DMS 273 treated with DMSO at 0.1 percent for 48 hours (cell line): ENCODE results near the gene CRMP1.
"Not testable (repeated sequence)": the region's sequence is repeated elsewhere in the genome, so short reads cannot be mapped to it uniquely, and the experiment has no call there.

Experiments
- DNase-seq: peaks from one replicate; lab custom pipeline; 2025; lab: John Stamatoyannopoulos, UW

Gene CRMP1

DNA sequence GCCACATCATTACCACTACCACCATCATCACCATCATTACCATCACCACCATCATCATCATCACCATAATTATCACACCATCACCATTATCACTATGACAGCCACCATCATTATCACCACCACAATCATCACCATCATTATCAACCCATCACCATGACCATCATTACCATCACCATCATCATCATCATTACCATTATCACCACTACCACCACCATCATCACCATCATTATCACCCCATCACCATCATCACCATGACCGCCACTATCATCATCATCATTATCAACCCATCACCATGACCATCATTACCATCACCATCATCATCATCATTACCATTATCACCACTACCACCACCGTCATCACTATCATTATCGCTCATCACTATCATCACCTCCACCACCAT, 36.5 kb downstream of the CRMP1 start:
- not testable (repeated sequence) for DNase-seq

DNA sequence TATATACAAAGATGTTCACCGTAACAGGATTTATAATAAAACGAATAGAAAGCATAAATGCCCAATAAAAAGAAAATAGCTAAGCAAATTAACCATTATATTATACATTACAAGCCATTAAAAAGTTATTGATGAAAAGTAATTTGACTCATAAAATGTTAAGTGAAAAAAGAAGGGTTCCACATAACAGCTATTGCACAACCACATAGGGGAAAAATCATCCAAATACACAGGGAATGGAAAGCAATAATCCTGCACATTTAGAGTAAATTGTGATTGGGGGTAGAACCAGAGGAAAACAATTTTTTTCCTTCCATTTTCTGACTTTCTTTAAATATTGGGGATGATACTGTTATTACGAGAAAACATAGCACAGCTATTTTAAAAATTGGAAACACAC, 38.0 kb downstream of the CRMP1 start:
- DNase-seq = no peak

DNA sequence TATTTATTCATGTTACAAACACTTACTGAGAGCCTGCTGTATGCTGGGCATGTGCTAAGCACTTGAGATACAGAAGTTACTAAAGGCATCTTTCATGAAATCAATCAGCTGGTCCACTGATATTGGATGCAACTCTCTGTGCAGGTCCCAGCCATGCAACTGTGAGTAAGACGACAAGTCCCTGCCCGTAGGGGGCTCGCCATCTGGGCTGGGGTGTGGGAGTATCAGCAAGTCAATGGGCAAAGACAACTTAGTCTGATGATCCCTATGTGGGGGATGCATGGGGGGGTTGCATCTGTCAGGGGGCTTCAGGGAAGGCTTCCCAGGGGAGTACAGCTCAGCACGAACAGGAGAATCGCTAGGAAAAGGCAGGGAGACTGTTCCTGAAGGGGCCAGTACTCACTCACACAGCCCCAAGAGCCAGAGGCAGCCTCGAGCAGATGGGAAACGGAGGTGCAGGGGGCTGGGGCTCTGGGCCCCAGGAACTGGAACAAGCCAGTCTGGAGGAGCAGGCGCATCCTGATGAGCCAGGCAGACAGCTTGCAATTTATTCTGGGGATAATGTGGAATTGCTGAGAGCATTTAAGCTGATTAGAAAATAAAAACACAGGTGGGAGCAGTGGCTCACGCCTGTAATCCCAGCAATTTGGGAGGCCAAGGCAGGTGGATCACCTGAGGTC, 40.2 kb downstream of the CRMP1 start:
- no peak for DNase-seq

DNA sequence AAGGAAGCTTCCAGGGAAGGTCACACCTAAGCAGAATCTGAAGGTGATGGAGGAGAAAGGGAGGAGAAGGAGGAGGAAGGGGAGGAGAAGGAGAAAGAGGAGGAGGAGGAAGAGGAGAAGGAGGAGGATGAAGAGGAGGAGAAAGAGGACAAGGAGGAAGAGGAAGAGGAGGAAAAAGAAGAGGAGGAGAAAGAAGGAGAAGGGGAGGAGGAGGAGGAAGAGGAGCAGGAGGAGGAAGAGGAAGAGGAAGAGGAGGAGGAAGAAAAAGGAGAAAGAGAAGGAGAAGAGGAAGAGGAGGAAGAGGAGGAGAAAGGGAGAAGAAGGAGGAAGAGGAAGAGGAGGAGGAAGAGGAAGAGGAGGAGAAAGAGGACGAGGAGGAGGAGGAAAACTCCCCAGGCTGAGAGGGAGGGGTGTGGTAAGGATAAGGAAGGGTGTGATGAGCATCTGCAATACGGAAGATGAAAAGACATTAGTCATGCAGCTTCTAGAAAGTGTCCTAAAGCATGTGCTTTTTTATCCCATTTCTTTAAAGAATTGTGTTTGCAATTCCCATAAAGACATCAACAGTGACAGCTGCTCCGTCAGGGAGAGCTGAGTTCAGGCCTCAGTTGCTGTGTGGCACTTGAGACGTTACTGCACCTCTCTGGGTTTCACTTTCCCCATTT, 41.1 kb downstream of the CRMP1 start:
- DNase-seq = no peak

DNA sequence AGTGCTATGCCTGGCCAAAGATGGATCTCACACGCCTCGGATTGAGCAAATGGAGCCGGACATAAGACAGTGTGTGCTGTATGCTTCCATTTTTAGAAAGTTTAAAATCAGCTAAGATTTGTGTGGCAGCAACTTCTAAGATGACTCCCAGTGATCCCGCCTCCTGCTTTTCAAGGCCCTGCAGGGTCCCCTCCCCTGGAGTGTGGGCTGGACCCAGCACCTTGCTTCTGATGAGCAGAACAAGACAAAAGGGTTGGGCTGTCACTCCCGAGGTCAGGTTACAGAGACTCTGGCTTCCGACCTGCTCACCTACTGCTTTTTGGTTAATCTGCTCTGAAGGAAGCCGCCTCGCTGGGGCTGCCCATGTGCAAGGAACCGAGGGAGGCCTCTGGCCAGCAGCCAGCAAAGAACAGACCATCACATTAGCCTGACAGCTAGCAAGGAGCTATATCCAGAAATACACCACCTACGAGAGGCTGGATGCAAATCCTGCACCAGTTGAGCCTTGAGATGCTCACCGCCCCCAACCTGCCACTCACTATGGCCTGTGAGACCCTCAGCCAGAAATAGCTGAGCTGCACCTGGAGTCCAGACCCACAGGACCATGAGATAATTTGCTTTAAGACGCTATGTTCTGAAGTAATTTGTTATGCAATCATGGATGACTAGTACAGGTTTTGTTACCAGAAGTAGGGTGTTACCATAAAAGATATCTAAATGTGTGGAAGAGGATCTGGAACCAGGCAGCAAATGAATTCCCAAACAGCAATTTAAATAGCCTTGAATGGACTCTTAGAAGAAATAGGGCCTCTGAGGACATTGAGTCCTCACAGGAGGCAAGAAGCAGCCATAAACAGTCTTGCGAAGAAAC, 47.6 kb downstream of the CRMP1 start:
- no peak for DNase-seq

DNA sequence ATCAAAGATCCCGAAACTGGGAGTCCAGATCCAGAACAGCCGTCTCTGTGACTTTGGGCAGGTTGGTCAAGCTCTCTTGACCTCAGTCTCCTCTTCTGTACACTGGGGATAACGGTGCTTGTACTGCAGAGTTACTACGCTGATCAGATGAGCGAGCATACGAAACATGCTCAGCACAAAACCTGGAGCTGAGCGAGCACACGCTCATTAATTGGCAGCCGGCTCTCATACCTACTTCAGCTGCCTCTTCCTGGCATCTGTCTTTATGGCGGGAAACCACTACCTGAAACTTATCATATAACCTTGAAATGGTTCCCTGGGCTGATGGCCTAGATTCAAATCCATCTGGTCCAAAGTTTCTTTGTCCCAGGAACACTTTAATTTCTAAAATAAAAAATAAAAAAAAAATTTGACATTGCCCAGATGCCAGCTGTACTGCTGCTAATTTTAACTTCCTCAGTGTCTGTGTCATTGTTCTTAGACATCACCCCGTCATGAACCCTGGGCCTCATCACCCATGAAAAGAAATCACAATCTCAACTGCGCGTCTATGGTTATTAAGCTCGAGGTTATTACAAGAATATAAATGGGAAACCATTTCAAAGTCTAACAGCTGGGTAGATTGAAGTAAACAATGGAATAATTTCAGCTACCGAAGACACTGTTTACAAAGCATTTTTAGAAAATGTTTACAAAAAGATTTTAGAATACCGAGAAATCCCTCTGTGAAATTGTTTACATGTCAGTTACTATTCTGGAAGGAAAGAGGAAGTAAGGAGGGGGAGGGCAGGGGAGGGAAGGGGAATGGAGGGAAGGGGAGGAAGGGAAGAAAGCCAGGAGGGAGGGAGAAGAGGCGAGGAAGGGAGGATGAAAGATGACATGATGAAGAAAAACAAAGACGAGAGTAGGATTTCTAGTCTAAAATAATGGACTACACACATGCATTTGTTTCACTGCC, 49.0 kb downstream of the CRMP1 start:
- DNase-seq = no peak

DNA sequence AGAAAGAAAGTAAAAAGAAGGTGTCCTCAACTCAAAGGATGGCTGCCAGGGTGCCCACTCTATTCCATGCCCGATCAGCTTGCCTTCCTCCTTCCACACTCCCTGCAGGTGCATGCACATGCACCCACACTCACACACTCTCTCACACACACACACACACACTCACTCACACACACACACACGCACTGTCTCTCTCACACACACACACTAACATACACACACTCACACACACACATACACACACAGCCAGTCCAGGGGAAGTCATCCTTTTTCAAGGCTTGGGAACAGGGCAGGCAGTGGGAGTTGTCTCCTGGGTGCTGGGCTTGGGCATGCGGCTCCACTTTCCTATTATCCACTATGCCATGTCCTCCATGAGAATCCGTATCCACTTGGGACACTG, 50.4 kb downstream of the CRMP1 start:
- DNase-seq = no peak

DNA sequence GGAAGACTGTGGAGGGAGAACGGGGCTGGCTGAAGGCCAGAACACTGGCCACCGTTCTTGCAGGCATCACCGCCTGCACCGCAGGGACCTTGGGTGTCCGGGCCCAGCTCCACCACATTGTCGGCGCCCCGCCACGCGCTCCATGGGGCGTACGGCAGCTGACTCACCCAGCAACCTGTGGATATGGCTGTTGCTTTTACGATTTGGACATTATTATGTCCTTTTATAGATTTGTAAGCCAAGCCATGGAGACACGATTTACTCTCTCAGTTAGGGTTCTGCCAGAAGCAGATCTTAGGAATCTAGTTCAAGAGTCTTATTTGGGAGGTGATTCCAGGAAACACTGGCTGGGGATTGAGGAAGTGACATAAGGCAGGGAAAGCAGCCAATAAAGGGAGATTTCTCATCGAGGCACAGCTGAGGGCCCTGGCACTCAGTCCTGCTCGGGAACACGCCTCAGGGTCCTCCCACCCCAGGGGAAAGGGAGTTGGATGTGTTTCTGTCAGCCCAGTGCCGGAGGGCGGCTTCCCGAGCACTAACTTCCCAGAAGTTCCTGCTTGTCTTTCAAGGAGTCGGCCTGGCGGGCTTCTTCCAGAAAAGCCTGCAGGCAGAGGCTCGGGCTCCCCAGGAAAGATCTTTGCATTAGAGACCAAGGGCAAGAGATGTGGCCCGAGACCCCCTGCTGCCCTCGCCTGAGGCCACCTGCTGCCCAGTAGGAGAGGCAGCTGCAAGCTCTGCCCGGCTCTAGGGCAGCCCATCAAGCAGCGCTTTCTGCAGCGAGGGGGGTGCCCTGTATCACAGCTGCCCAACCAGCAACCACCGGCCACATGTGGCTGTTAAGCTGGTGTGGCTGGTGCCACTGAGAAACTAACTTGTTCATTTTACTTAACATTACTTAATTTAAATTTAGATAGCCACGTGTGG, 52.9 kb downstream of the CRMP1 start:
- DNase-seq = no peak

DNA sequence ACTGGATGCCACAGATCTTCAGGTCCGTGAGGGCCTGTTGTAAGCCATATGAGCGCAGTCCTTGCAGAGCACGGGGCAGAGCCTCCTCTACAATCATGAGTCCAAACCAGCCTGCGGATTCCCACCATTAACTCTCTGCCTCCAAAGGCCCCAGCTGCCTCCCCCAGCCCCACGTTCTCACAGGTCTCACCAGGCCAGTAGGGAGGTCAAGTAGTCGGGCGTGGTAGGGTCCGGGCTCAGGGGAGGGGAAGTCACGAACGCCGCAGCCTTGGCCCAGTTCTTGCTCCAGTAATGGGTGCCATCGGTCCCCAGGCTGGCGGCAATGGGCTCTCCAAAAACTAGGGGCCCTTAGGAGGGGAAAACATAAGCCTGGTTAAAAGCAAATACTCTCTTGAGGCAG, 53.6 kb downstream of the CRMP1 start:
- DNase-seq = no peak

DNA sequence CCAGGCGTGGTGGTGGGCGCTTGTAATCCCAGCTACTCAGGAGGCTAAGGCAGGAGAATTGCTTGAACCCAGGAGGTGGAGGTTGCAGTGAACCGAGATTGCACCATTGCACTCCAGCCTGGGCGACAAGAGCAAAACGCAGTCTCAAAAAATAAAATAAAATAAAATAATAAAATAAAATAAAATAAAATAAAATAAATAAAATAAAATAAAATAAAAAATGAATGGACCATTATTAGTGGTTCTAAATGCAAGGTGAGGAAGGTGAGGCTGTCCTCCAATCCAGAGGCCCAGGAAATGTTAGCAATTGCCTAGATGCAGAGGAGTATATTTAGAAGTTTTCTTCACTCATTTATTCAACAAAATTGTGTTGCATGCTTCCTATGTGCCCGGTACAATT, 55.4 kb downstream of the CRMP1 start:
- not testable (repeated sequence) for DNase-seq

DNA sequence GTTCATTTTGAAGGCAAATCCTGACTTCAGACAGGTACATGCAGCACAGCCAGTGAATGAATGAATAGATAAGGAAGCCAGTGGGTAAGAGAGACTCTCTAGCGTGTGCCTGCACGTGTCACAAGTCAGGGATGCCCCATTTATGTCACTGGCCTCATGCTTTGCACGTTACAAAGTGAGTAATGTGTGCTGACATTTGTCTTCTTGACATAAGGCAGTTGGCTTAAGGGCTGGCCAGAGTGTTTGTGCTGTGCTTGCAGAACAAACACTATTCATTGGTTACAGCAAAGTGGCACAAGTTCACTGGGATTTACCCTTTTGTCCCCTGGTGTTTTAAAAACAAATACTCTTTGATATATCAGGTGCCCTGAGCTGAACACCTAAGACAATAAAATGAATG, 55.9 kb downstream of the CRMP1 start:
- DNase-seq = no peak

DNA sequence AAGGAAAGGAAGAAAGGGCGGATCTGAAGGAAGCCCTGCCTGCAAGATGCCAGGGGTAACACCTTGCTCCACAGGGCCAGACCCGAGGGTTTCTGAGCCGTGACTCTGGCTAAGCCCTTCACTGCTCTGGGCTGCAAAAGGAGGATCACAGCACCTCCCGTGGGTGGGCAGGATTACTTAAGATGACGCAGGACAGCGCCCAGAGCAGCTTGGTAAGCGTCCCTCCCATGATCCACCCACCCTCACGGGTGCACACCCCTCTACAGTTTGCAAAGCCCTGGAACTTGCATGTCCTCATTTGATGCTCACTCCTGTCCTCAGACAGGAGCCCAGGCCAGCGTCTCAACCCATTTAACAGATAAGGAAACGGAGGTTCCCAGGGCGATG, 64.9 kb downstream of the CRMP1 start:
- no peak for DNase-seq

DNA sequence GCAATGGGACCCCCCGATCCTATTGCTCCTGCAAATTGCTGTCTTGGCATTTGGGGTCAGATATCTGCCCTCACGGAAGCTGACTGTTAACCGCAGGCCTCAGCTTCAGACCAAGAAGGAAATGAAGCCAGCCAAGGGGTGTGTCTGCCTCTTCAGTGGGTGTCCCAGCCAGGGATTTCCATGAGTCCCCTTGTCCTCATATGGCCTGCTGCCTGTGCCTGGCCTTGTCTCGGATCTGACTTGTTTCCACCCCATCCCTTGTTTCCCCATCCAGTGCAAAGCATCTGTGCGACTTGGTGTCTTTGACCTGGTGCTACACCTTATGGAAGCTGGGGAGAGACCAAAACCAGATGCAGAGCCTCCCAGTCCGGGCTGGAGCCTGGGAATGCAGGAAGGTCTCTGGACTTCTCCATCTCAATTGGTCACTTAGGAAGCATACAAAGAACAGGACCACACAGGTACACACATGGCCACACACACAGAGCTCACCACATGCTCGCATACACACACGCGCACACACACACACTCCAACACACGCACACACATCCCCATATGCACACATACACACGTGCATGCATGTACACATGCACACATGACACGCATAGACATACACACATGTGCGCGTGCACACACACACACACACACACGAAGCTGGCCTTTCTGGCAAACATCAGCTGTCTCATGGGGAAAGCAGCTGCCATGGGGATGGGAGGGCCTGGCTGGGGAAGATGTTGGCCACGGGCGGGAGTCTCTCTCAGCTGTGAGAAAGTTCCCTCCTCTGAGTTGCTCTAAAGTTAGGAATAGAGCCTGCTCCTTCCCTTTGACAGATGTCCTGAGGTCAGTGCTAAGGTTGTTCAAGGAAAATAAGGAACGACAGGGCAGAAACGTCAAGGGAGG, 65.5 kb downstream of the CRMP1 start:
- no peak for DNase-seq

DNA sequence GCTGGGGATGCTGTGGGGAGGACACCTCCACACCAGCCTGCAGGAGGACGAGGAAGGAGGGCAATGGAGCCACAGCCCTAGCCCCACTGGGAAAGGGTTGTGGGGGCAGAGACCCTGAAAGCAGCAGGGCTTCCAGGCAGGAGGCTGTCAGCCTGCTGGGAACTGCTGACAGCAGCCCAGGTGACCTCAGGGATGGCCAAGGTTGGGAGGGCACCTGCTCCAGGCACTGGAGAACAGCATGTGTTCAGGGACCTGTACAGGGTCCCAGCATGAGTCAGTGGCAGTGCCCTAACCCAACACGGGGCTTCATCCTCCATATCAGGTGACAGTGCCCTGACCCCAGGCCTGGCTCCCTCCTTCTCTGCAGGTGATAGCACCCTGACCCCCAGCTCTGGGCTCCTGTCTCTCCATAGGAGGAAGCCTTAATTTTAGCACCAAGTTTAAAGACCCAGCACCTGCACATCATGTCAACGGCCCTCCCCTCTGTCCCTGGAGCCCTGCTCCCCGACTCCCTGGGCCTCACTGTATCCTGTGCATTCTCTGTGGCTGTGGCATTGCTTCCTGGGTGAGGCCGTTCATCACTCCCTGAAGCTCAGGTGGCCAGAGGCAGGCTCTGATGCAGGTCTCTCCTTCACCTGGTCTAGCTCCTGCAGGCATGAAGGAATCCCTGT, 66.3 kb downstream of the CRMP1 start:
- no peak for DNase-seq

DNA sequence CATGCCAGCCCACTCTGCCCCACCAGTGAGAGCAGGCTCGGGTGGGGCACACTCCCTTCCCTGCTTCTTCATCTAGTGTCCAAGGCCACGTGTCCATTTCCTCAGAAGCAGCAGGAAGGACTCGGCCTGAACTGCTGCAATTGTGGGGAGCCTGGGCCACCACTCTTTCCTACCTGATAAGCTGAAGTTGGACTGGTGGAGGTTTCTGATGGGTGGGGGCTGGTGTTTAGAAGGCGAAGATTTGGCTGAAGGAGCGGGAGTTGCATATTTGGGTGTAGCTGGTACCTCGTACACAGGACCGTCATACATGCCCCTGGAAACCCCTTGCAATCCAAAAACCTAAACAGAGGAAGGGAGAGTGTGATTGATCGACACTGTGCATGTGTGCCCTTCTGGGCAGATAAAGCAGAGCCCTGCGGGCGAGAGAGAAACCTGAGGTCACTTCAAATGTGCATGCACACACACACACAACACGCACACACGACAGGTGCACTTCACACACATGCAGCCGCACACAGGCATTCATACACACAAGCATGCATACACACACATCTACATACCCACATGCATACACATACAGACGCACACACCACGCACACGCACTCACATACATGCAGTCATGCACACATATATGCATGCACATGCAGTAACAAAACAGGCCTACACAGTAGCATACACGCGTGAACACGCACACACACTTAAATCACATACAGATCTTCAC, 67.4 kb downstream of the CRMP1 start:
- DNase-seq = no peak

DNA sequence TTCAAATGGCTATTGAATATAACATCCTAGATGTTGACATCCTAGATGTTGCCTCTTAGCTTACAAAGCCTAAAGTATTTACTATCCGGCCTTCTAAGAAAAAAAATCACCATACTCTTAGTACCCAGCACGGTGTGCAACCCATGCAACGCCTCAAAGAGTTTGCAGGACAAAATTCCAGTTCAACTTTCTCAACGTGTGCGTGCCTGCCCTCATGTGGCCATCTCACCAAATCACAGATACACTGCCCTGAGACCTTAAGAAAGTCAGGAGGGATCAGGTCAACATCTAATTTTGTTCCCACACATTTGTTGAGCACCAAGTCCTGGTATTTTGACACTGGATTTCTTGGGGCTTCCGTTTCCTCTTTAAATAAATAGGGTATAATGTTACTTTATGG, 68.3 kb downstream of the CRMP1 start:
- DNase-seq = no peak

DNA sequence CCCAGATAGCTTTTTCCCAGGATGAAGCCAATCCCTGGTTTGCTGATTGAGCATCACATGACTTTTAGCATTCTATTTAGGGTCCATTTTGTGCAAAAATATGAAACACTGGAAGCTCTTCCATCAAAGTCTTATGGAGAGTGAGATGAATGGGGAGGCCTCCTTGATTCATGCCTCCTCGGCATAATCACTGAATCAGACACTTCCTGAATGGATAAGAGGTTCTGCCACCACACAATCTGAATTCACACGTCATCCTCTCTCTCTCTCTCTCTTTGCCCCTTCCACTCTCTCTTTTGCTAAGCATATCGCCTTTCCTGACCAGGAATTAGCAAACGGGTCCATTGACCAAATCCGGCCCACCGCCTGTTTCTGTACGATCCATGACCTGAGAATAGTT, 68.7 kb downstream of the CRMP1 start:
- no peak for DNase-seq

DNA sequence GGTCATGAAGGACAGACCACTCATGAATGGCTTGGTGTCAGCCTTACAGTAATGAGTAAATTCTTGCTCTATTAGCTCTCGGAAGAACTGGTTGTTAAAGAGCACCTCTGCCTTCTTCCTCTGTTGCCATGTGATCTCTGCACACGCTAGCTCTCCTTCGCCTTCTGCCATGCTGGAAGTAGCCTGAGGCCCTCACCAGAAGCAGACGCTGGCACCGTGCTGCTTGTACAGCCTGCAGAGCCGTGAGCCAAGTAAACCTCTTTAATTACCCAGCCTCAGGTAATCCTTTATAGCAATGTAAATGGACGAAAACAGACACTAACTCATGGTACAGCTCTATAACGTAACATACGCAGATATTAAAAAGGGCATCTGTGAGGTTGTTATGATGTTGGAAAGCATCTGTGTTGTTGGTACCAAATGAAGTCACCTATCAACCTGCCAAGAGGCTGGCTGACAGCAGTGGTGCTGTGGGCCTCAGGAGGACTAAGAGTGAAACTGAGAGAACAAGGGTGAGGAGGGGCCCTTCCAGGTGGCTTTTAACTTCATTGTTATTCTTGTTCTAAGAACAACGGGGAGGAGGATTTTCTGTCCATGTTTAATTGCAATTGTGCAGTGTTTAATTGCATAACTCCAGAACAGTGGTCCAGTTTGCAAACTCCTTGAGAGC, 69.2 kb downstream of the CRMP1 start:
- DNase-seq = no peak
